Tibial nerve (tissue), 4 donors: ENCODE data around the gene PKHD1.

Source experiments
- EP300 ChIP-seq, 2 donors: sonication (generic); formaldehyde crosslinking; IDR thresholded peaks; one replicate each; pipeline ENCODE4 v1.6.1; 2017; ENCODE audit warnings: antibody characterized with exemption in 2 of 2, mild to moderate bottlenecking in 1 of 2
- POLR2A ChIP-seq, 2 donors: fragments of 450-650 bp; IDR thresholded peaks; one replicate each; pipeline ENCODE4 v1.6.1; 2017; ENCODE audit warnings: antibody characterized with exemption in 2 of 2, mild to moderate bottlenecking in 2 of 2, moderate library complexity in 2 of 2
- TF ChIP-seq, protein P1 (sequence below), 5 experiments: fragments of 200-600 bp in 3 of 5; fragments of 450-650 bp in 2 of 5; sonication (generic) in 3 of 5; IDR thresholded peaks; one replicate each; pipeline ENCODE4 v1.5.1; 2016 to 2019; ENCODE audit warnings: antibody characterized with exemption in 5 of 5, mild to moderate bottlenecking in 3 of 5, moderate library complexity in 2 of 5

DNA sequence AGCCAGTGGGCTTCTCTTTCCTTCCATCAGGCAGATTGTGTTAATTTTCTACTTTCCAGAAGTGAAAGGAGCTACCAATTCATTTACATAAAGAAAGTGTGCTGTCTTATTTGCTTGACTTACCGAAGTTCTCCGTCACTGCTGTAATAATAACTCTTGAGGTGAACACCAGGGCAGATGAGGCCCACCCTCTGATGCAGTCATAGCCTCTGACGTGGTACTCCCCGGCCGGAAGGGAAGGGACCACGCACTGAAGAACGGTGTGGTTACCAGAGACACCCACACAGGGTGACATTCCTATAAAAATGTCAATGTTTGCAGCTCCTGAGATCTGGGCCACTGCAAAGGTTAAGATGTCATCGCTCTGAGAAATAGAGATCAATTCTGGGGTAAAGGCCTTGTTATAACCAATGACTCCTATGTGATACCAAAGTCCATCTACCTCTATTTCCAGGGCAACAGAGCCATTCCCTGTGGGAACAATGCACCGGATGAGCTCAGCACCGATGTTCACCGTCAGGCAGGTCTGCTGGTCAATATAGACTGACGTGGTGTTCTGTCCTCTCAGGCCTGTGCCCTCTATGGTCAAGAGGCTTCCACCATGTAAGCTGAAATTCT, 62.9 kb downstream of the PKHD1 start:
- TF ChIP-seq POLR2A (IDR thresholded peaks at IDR 0.05) (no peak), EP300 (IDR thresholded peaks at IDR 0.05) (no peak)
- TF ChIP-seq, protein P1, sequence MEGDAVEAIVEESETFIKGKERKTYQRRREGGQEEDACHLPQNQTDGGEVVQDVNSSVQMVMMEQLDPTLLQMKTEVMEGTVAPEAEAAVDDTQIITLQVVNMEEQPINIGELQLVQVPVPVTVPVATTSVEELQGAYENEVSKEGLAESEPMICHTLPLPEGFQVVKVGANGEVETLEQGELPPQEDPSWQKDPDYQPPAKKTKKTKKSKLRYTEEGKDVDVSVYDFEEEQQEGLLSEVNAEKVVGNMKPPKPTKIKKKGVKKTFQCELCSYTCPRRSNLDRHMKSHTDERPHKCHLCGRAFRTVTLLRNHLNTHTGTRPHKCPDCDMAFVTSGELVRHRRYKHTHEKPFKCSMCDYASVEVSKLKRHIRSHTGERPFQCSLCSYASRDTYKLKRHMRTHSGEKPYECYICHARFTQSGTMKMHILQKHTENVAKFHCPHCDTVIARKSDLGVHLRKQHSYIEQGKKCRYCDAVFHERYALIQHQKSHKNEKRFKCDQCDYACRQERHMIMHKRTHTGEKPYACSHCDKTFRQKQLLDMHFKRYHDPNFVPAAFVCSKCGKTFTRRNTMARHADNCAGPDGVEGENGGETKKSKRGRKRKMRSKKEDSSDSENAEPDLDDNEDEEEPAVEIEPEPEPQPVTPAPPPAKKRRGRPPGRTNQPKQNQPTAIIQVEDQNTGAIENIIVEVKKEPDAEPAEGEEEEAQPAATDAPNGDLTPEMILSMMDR (IDR thresholded peaks at IDR 0.05): no peak
